ENCODE results near the gene LARGE1.

The LARGE1 gene

GRCh38 chr22:33757041-33757801, 163.1 kb downstream of the LARGE1 start:
- no peak overlapping the region for H3K27ac ChIP-seq (ENCODE audit: low read length)
- H3K36me3 ChIP-seq (ENCODE audit: control insufficient read depth in 2 of 2, insufficient read depth in 2 of 2, low read length in 2 of 2), result peaks cover 0 to 2% of the 10 kb centered on the region in 2 donors
- no peak overlapping the region for H3K9ac ChIP-seq (ENCODE audit: low read length in 2 of 2)
- H3K4me1 ChIP-seq (ENCODE audit: control insufficient read depth, insufficient read depth, low read length), result peaks cover 4% of the 10 kb centered on the region
- no peaks in the 10 kb centered on the region for H3K9me3 ChIP-seq (ENCODE audit: control insufficient read depth in 2 of 2, low read length in 2 of 2)
- H3K27me3 ChIP-seq (ENCODE audit: control insufficient read depth in 1 of 2, insufficient read depth in 2 of 2, low read length in 2 of 2), result no peaks in the 10 kb centered on the region
- H3K4me3 ChIP-seq (ENCODE audit: low read length in 2 of 2), result no peak overlapping the region

- no peaks in the 10 kb centered on the region for H3K9me3 ChIP-seq (ENCODE audit: control insufficient read depth in 2 of 2, low read length in 2 of 2)
- H3K4me3 ChIP-seq (ENCODE audit: low read length in 2 of 2), result no peak overlapping the region
- peaks cover 0 to 2% of the 10 kb centered on the region in 2 donors for H3K36me3 ChIP-seq (ENCODE audit: control insufficient read depth in 2 of 2, insufficient read depth in 2 of 2, low read length in 2 of 2)
- no peak overlapping the region for H3K9ac ChIP-seq (ENCODE audit: low read length in 2 of 2)
- no peaks in the 10 kb centered on the region for H3K27me3 ChIP-seq (ENCODE audit: control insufficient read depth in 1 of 2, insufficient read depth in 2 of 2, low read length in 2 of 2)
- peaks cover 4% of the 10 kb centered on the region for H3K4me1 ChIP-seq (ENCODE audit: control insufficient read depth, insufficient read depth, low read length)
- no peak overlapping the region for H3K27ac ChIP-seq (ENCODE audit: low read length)
Observed at GRCh38 chr22:33756508-33756949, 163.7 kb downstream of the LARGE1 start.

- peaks cover 2% of the 10 kb centered on the region for H3K4me1 ChIP-seq (ENCODE audit: control insufficient read depth, insufficient read depth, low read length)
- H3K36me3 ChIP-seq (ENCODE audit: control insufficient read depth in 2 of 2, insufficient read depth in 2 of 2, low read length in 2 of 2), result peaks cover 0 to 2% of the 10 kb centered on the region in 2 donors
- no peak overlapping the region for H3K9ac ChIP-seq (ENCODE audit: low read length in 2 of 2)
- H3K4me3 ChIP-seq (ENCODE audit: low read length in 2 of 2), result no peak overlapping the region
- H3K27me3 ChIP-seq (ENCODE audit: control insufficient read depth in 1 of 2, insufficient read depth in 2 of 2, low read length in 2 of 2), result no peaks in the 10 kb centered on the region
- no peak overlapping the region for H3K27ac ChIP-seq (ENCODE audit: low read length)
- H3K9me3 ChIP-seq (ENCODE audit: control insufficient read depth in 2 of 2, low read length in 2 of 2), result no peaks in the 10 kb centered on the region
Observed at GRCh38 chr22:33748714-33749113, 171.6 kb downstream of the LARGE1 start.

- no peak overlapping the region for H3K27ac ChIP-seq (ENCODE audit: low read length)
- H3K27me3 ChIP-seq (ENCODE audit: control insufficient read depth in 1 of 2, insufficient read depth in 2 of 2, low read length in 2 of 2), result no peaks in the 10 kb centered on the region
- H3K9me3 ChIP-seq (ENCODE audit: control insufficient read depth in 2 of 2, low read length in 2 of 2), result no peaks in the 10 kb centered on the region
- no peaks in the 10 kb centered on the region for H3K4me1 ChIP-seq (ENCODE audit: control insufficient read depth, insufficient read depth, low read length)
- H3K9ac ChIP-seq (ENCODE audit: low read length in 2 of 2), result no peak overlapping the region
- peaks cover 0 to 2% of the 10 kb centered on the region in 2 donors for H3K36me3 ChIP-seq (ENCODE audit: control insufficient read depth in 2 of 2, insufficient read depth in 2 of 2, low read length in 2 of 2)
- H3K4me3 ChIP-seq (ENCODE audit: low read length in 2 of 2), result no peak overlapping the region
Observed at GRCh38 chr22:33747576-33748180, 172.6 kb downstream of the LARGE1 start.

GRCh38 chr22:33747029-33747428, 173.2 kb downstream of the LARGE1 start:
- no peak overlapping the region for H3K27ac ChIP-seq (ENCODE audit: low read length)
- no peak overlapping the region for H3K9ac ChIP-seq (ENCODE audit: low read length in 2 of 2)

GRCh38 chr22:33746501-33746928, 173.8 kb downstream of the LARGE1 start:
- no peak overlapping the region for H3K27ac ChIP-seq (ENCODE audit: low read length)
- peaks cover 0 to 2% of the 10 kb centered on the region in 2 donors for H3K36me3 ChIP-seq (ENCODE audit: control insufficient read depth in 2 of 2, insufficient read depth in 2 of 2, low read length in 2 of 2)
- H3K4me3 ChIP-seq (ENCODE audit: low read length in 2 of 2), result no peak overlapping the region
- H3K9me3 ChIP-seq (ENCODE audit: control insufficient read depth in 2 of 2, low read length in 2 of 2), result no peaks in the 10 kb centered on the region
- no peaks in the 10 kb centered on the region for H3K4me1 ChIP-seq (ENCODE audit: control insufficient read depth, insufficient read depth, low read length)
- H3K27me3 ChIP-seq (ENCODE audit: control insufficient read depth in 1 of 2, insufficient read depth in 2 of 2, low read length in 2 of 2), result no peaks in the 10 kb centered on the region
- H3K9ac ChIP-seq (ENCODE audit: low read length in 2 of 2), result no peak overlapping the region

More at GRCh38 chr22:33747029-33747428, 173.2 kb downstream of the LARGE1 start:
- no peak overlapping the region for H3K4me3 ChIP-seq (ENCODE audit: low read length in 2 of 2)
- H3K4me1 ChIP-seq (ENCODE audit: control insufficient read depth, insufficient read depth, low read length), result no peaks in the 10 kb centered on the region
- H3K27me3 ChIP-seq (ENCODE audit: control insufficient read depth in 1 of 2, insufficient read depth in 2 of 2, low read length in 2 of 2), result no peaks in the 10 kb centered on the region
- H3K36me3 ChIP-seq (ENCODE audit: control insufficient read depth in 2 of 2, insufficient read depth in 2 of 2, low read length in 2 of 2), result peaks cover 0 to 2% of the 10 kb centered on the region in 2 donors
- H3K9me3 ChIP-seq (ENCODE audit: control insufficient read depth in 2 of 2, low read length in 2 of 2), result no peaks in the 10 kb centered on the region

- Histone ChIP-seq H3K36me3 (ENCODE audit: control insufficient read depth in 2 of 2, insufficient read depth in 2 of 2, low read length in 2 of 2) (peaks cover 0 to 2% of the 10 kb centered on the region in 2 donors), H3K27me3 (ENCODE audit: control insufficient read depth in 1 of 2, insufficient read depth in 2 of 2, low read length in 2 of 2) (no peaks in the 10 kb centered on the region), H3K27ac (ENCODE audit: low read length) (no peak overlapping the region), H3K9me3 (ENCODE audit: control insufficient read depth in 2 of 2, low read length in 2 of 2) (no peaks in the 10 kb centered on the region), H3K4me1 (ENCODE audit: control insufficient read depth, insufficient read depth, low read length) (peaks cover 5% of the 10 kb centered on the region), H3K9ac (ENCODE audit: low read length in 2 of 2) (no peak overlapping the region), H3K4me3 (ENCODE audit: low read length in 2 of 2) (no peak overlapping the region)
Observed at GRCh38 chr22:33745501-33745900, 174.8 kb downstream of the LARGE1 start.

- Histone ChIP-seq H3K27ac (ENCODE audit: low read length) (no peak overlapping the region), H3K36me3 (ENCODE audit: control insufficient read depth in 2 of 2, insufficient read depth in 2 of 2, low read length in 2 of 2) (peaks cover 0 to under 1% of the 10 kb centered on the region in 2 donors), H3K4me1 (ENCODE audit: control insufficient read depth, insufficient read depth, low read length) (peaks cover 5% of the 10 kb centered on the region), H3K4me3 (ENCODE audit: low read length in 2 of 2) (no peak overlapping the region), H3K9me3 (ENCODE audit: control insufficient read depth in 2 of 2, low read length in 2 of 2) (no peaks in the 10 kb centered on the region), H3K9ac (ENCODE audit: low read length in 2 of 2) (no peak overlapping the region), H3K27me3 (ENCODE audit: control insufficient read depth in 1 of 2, insufficient read depth in 2 of 2, low read length in 2 of 2) (no peaks in the 10 kb centered on the region)
Observed at GRCh38 chr22:33743756-33744155, 176.5 kb downstream of the LARGE1 start.

GRCh38 chr22:33741025-33741424, 179.3 kb downstream of the LARGE1 start:
- H3K4me1 ChIP-seq (ENCODE audit: control insufficient read depth, insufficient read depth, low read length), result peaks cover 5% of the 10 kb centered on the region
- no peaks in the 10 kb centered on the region for H3K27me3 ChIP-seq (ENCODE audit: control insufficient read depth in 1 of 2, insufficient read depth in 2 of 2, low read length in 2 of 2)
- no peak overlapping the region for H3K27ac ChIP-seq (ENCODE audit: low read length)
- H3K9ac ChIP-seq (ENCODE audit: low read length in 2 of 2), result no peak overlapping the region
- no peak overlapping the region for H3K4me3 ChIP-seq (ENCODE audit: low read length in 2 of 2)
- no peaks in the 10 kb centered on the region for H3K9me3 ChIP-seq (ENCODE audit: control insufficient read depth in 2 of 2, low read length in 2 of 2)
- H3K36me3 ChIP-seq (ENCODE audit: control insufficient read depth in 2 of 2, insufficient read depth in 2 of 2, low read length in 2 of 2), result no peaks in the 10 kb centered on the region

GRCh38 chr22:33739516-33739915, 180.8 kb downstream of the LARGE1 start:
- H3K4me1 ChIP-seq (ENCODE audit: control insufficient read depth, insufficient read depth, low read length), result peaks cover 5% of the 10 kb centered on the region
- H3K27me3 ChIP-seq (ENCODE audit: control insufficient read depth in 1 of 2, insufficient read depth in 2 of 2, low read length in 2 of 2), result no peaks in the 10 kb centered on the region

GRCh38 chr22:33737662-33738061, 182.6 kb downstream of the LARGE1 start:
- H3K27ac ChIP-seq (ENCODE audit: low read length), result no peak overlapping the region
- no peak overlapping the region for H3K4me3 ChIP-seq (ENCODE audit: low read length in 2 of 2)
- no peaks in the 10 kb centered on the region for H3K27me3 ChIP-seq (ENCODE audit: control insufficient read depth in 1 of 2, insufficient read depth in 2 of 2, low read length in 2 of 2)
- peaks cover 0 to 3% of the 10 kb centered on the region in 2 donors for H3K9me3 ChIP-seq (ENCODE audit: control insufficient read depth in 2 of 2, low read length in 2 of 2)
- no peak overlapping the region for H3K9ac ChIP-seq (ENCODE audit: low read length in 2 of 2)
- peaks cover 5% of the 10 kb centered on the region for H3K4me1 ChIP-seq (ENCODE audit: control insufficient read depth, insufficient read depth, low read length)
- no peaks in the 10 kb centered on the region for H3K36me3 ChIP-seq (ENCODE audit: control insufficient read depth in 2 of 2, insufficient read depth in 2 of 2, low read length in 2 of 2)

More at GRCh38 chr22:33739516-33739915, 180.8 kb downstream of the LARGE1 start:
- Histone ChIP-seq H3K27ac (ENCODE audit: low read length) (no peak overlapping the region), H3K9me3 (ENCODE audit: control insufficient read depth in 2 of 2, low read length in 2 of 2) (peaks cover 0 to 3% of the 10 kb centered on the region in 2 donors), H3K4me3 (ENCODE audit: low read length in 2 of 2) (no peak overlapping the region), H3K36me3 (ENCODE audit: control insufficient read depth in 2 of 2, insufficient read depth in 2 of 2, low read length in 2 of 2) (no peaks in the 10 kb centered on the region), H3K9ac (ENCODE audit: low read length in 2 of 2) (no peak overlapping the region)

Measured in stomach smooth muscle (tissue), 2 donors.